HCT116 (cell line): ENCODE results near the gene KCNC1. TPM values are rescaled to one million over a fixed set of nuclear protein-coding genes. Genes with fewer than 3 reads are reported as not detected.

ENCODE experiments used
- ATAC-seq: fragments of 200-7000 bp; cut with Tn5 transposase; 2 replicates; pipeline ENCODE4 v1.9.1; 2020; ENCODE audit warnings: mild to moderate bottlenecking, moderate library complexity
- BruUV-seq: library from RNA; stranded (reverse); fragments of 400-500 nt; replicated peaks from 2 replicates; lab custom pipeline; 2021; lab: Mats Ljungman, UMichigan
- CTCF ChIA-PET: fragments of 300-600 bp; sonication (Branson Sonifier 250); formaldehyde crosslinking; loops from one replicate; lab custom pipeline; 2021; ENCODE audit warnings: antibody characterized with exemption; lab: Charles Lee
- POLR2A ChIA-PET: fragments of 300-600, 350-600 bp; sonication (Branson Sonifier 250); formaldehyde crosslinking; loops from one replicate; lab custom pipeline; 2021; ENCODE audit warnings: antibody characterized with exemption; lab: Charles Lee
- RAD21 ChIA-PET, 2 experiments: fragments of 300-600 bp; sonication (Branson Sonifier 250); formaldehyde crosslinking; loops; one replicate each; lab custom pipeline; 2023; ENCODE audit warnings: low total read pairs in 2 of 2; ENCODE audit not compliant: uncharacterized antibody in 2 of 2, unreplicated experiment in 2 of 2, low non-redundant PET in 1 of 2; lab: Charles Lee
- DNase-seq: peaks from one replicate; pipeline ENCODE4 v3.0.0-alpha.2; 2010; ENCODE audit warnings: low read depth, low spot score
- H2AFZ ChIP-seq: fragments of 200-600 bp; shearing (Covaris generic), sonication (generic); 2 replicates; pipeline ENCODE4 v1.6.1; 2017; ENCODE audit warnings: low read depth, mixed run types, mixed read lengths, antibody characterized with exemption, low read length; ENCODE audit not compliant: poor library complexity, severe bottlenecking
- H3K27ac ChIP-seq: 2 replicates; pipeline ENCODE4 v1.5.1; 2012; ENCODE audit warnings: low read depth, low read length
- H3K27me3 ChIP-seq: fragments of 200-600 bp; sonication (generic); 2 replicates; pipeline ENCODE4 v1.6.1; 2016; ENCODE audit warnings: mixed run types, low read length, mixed read lengths; ENCODE audit not compliant: insufficient read depth
- H3K36me3 ChIP-seq, 2 experiments: fragments of 200-500 bp in 1 of 2; fragments of 200-600 bp in 1 of 2; sonication (Bioruptor generic) in 1 of 2; sonication (generic) in 1 of 2; 2 replicates each; pipeline versions ENCODE4 v1.5.1 to v1.6.1; 2014 to 2016; ENCODE audit warnings: low read length in 2 of 2, inconsistent platforms in 1 of 2, mixed read lengths in 1 of 2, mixed run types in 1 of 2; ENCODE audit not compliant: insufficient read depth in 2 of 2, control insufficient read depth in 1 of 2
- H3K4me1 ChIP-seq, 2 experiments: fragments of 200-600 bp in 1 of 2; sonication (generic) in 1 of 2; 2 replicates each; pipeline versions ENCODE4 v1.5.1 to v1.6.1; 2012 to 2017; ENCODE audit warnings: low read length in 2 of 2, inconsistent platforms in 1 of 2, mild to moderate bottlenecking in 1 of 2, mixed read lengths in 1 of 2, mixed run types in 1 of 2, moderate library complexity in 1 of 2; ENCODE audit not compliant: insufficient read depth in 2 of 2, control insufficient read depth in 1 of 2
- H3K4me2 ChIP-seq: fragments of 200-600 bp; sonication (generic); 2 replicates; pipeline ENCODE4 v1.6.1; 2017; ENCODE audit warnings: mixed run types, low read length, mixed read lengths
- H3K4me3 ChIP-seq, 2 experiments: fragments of 200-600 bp in 1 of 2; sonication (generic) in 1 of 2; replicated peaks in 1 of 2; 2 replicates each; pipeline ENCODE4 v1.5.1; 2011 to 2016; ENCODE audit warnings: low read length in 2 of 2, control low read depth in 1 of 2, low read depth in 1 of 2, mild to moderate bottlenecking in 1 of 2, mixed read lengths in 1 of 2, mixed run types in 1 of 2
- H3K79me2 ChIP-seq: fragments of 200-600 bp; sonication (generic); 2 replicates; pipeline ENCODE4 v1.6.1; 2017; ENCODE audit warnings: mild to moderate bottlenecking, mixed run types, low read length, moderate library complexity, mixed read lengths; ENCODE audit not compliant: insufficient read depth
- H3K9ac ChIP-seq: fragments of 200-600 bp; sonication (generic); 2 replicates; pipeline ENCODE4 v1.6.1; 2016; ENCODE audit warnings: low read length, mixed read lengths
- H3K9me2 ChIP-seq: fragments of 200-600 bp; sonication (generic), shearing (Covaris generic); 2 replicates; pipeline ENCODE4 v1.6.1; 2017; ENCODE audit warnings: mixed run types, mild to moderate bottlenecking, moderate library complexity; ENCODE audit not compliant: insufficient read depth
- H3K9me3 ChIP-seq, 2 experiments: fragments of 200-500 bp in 1 of 2; fragments of 200-600 bp in 1 of 2; sonication (Bioruptor generic) in 1 of 2; sonication (generic) in 1 of 2; 2 replicates each; pipeline ENCODE4 v1.6.1; 2014 to 2017; ENCODE audit warnings: low read length in 2 of 2, mixed read lengths in 2 of 2, inconsistent platforms in 1 of 2, low read depth in 1 of 2, mild to moderate bottlenecking in 1 of 2, mixed run types in 1 of 2, moderate library complexity in 1 of 2; ENCODE audit not compliant: control insufficient read depth in 1 of 2, insufficient read depth in 1 of 2
- H4K20me1 ChIP-seq: fragments of 200-600 bp; sonication (generic), shearing (Covaris generic); 2 replicates; pipeline ENCODE4 v1.6.1; 2017; ENCODE audit warnings: mixed run types, mild to moderate bottlenecking, moderate library complexity; ENCODE audit not compliant: insufficient read depth
- ATF3 ChIP-seq: IDR thresholded peaks from 2 replicates; pipeline ENCODE4 v1.6.1; 2012
- CBX3 ChIP-seq: IDR thresholded peaks from 2 replicates; pipeline ENCODE4 v1.6.1; 2012; ENCODE audit warnings: low read depth
- ELF1 ChIP-seq: IDR thresholded peaks from 2 replicates; pipeline ENCODE4 v1.6.1; 2012; ENCODE audit warnings: low read depth, borderline replicate concordance
- FOSL1 ChIP-seq: IDR thresholded peaks from 2 replicates; pipeline ENCODE4 v1.6.1; 2012; ENCODE audit warnings: low read depth
- POLR2AphosphoS5 ChIP-seq: IDR thresholded peaks from 2 replicates; pipeline ENCODE4 v1.6.1; 2011; ENCODE audit warnings: mild to moderate bottlenecking, low read depth, low read length, moderate library complexity
- RAD21 ChIP-seq: IDR thresholded peaks from 2 replicates; pipeline ENCODE4 v1.6.1; 2012; ENCODE audit warnings: low read depth, mild to moderate bottlenecking
- SP1 ChIP-seq: IDR thresholded peaks from 2 replicates; pipeline ENCODE4 v1.6.1; 2012; ENCODE audit warnings: low read depth
- intact Hi-C: fragments of 100-400 bp; cut with micrococcal nuclease; formaldehyde crosslinking; loops from 2 replicates; pipeline ENCODE4 v1.10.0; 2022
- total RNA-seq: library from RNA; stranded (reverse); gene quantifications from one replicate; pipeline ENCODE4 v1.2.1, GENCODE V29; 2021; ENCODE audit not compliant: unreplicated experiment
- TF ChIP-seq, protein P1 (sequence below), 3 experiments: fragments of 200-600 bp in 1 of 3; sonication (generic) in 1 of 3; IDR thresholded peaks in 2 of 3; conservative IDR thresholded peaks in 1 of 3; 2 replicates each; pipeline ENCODE4 v1.5.1; 2012 to 2017; ENCODE audit warnings: low read depth in 2 of 3, low read length in 2 of 3, antibody characterized with exemption in 1 of 3, borderline replicate concordance in 1 of 3, control low read depth in 1 of 3, mild to moderate bottlenecking in 1 of 3, mixed read lengths in 1 of 3, mixed run types in 1 of 3, moderate library complexity in 1 of 3; ENCODE audit not compliant: insufficient read depth in 1 of 3

Gene KCNC1
- total RNA-seq, 1 experiment from 2014 or later: 0.12 TPM

DNA sequence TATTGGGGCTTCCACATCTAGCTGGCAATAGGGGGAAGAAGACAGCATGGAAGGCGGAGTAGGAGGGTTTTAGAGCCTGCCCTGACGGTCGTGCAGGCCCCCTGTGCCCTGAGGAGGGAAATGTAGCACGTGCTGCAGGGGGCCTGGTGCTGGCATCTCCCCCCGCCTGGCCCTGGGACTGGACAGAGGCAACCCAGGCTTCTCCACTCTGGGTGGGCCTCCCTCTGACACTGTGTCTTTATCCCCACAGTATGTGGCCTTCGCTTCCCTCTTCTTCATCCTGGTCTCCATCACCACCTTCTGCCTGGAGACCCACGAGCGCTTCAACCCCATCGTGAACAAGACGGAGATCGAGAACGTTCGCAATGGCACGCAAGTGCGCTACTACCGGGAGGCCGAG is 36.8 kb downstream of the KCNC1 start:
- BruUV-seq: no TSS peak
- Histone ChIP-seq H3K9ac (no peak overlapping the region), H3K79me2 (no peaks in the 10 kb centered on the region), H3K4me3 (no peak overlapping the region), H3K36me3 (no peaks in the 10 kb centered on the region), H2AFZ (no peak overlapping the region), H3K4me1 (peaks cover 3 to 6% of the 10 kb centered on the region in 2 experiments; a peak in 3 of 4 replicates), H3K9me3 (no peaks in the 10 kb centered on the region), H3K27me3 (no peaks in the 10 kb centered on the region), H3K9me2 (no peaks in the 10 kb centered on the region), H3K4me2 (no peak overlapping the region), H4K20me1 (no peaks in the 10 kb centered on the region), H3K27ac (no peak overlapping the region)
- RAD21 ChIA-PET: no interaction called here
- POLR2A ChIA-PET: no interaction called here
- TF ChIP-seq POLR2AphosphoS5 (no peak), FOSL1 (no peak), SP1 (no peak), CBX3 (no peak), RAD21 (no peak)
- TF ChIP-seq, protein P1, sequence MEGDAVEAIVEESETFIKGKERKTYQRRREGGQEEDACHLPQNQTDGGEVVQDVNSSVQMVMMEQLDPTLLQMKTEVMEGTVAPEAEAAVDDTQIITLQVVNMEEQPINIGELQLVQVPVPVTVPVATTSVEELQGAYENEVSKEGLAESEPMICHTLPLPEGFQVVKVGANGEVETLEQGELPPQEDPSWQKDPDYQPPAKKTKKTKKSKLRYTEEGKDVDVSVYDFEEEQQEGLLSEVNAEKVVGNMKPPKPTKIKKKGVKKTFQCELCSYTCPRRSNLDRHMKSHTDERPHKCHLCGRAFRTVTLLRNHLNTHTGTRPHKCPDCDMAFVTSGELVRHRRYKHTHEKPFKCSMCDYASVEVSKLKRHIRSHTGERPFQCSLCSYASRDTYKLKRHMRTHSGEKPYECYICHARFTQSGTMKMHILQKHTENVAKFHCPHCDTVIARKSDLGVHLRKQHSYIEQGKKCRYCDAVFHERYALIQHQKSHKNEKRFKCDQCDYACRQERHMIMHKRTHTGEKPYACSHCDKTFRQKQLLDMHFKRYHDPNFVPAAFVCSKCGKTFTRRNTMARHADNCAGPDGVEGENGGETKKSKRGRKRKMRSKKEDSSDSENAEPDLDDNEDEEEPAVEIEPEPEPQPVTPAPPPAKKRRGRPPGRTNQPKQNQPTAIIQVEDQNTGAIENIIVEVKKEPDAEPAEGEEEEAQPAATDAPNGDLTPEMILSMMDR (IDR thresholded peaks at IDR 0.05 in 2 of 3, conservative IDR thresholded peaks at IDR 0.05 in 1 of 3; ENCODE audit: borderline replicate concordance in 1 of 3, insufficient read depth in 1 of 3, low read depth in 2 of 3, low read length in 2 of 3): no peak
- DNase-seq: no peak
- no peak for ATAC-seq
- CTCF ChIA-PET: no interaction called here
- intact Hi-C loops: no loop called here

DNA sequence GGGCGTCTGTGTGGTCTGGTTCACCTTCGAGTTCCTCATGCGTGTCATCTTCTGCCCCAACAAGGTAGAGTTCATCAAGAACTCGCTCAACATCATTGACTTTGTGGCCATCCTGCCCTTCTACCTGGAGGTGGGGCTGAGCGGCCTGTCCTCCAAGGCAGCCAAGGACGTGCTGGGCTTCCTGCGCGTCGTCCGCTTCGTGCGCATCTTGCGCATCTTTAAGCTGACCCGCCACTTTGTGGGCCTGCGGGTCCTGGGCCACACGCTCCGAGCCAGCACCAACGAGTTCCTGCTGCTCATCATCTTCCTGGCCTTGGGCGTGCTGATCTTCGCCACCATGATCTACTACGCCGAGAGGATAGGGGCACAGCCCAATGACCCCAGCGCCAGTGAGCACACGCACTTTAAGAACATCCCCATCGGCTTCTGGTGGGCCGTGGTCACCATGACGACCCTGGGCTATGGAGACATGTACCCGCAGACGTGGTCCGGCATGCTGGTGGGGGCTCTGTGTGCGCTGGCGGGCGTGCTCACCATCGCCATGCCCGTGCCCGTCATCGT is 37.3 kb downstream of the KCNC1 start:
- POLR2A ChIA-PET: no interaction called here
- no peaks in the 10 kb centered on the region for H3K36me3 ChIP-seq
- H3K79me2 ChIP-seq: no peaks in the 10 kb centered on the region
- peaks cover 3 to 6% of the 10 kb centered on the region in 2 experiments; a peak in 3 of 4 replicates for H3K4me1 ChIP-seq
- TF ChIP-seq ATF3 (no peak), ELF1 (no peak)
- TF ChIP-seq, all 23 proteins: peak for 0
- no peak for ATAC-seq
- Histone ChIP-seq H3K4me2 (no peak overlapping the region), H2AFZ (no peak overlapping the region), H4K20me1 (no peaks in the 10 kb centered on the region), H3K4me3 (no peak overlapping the region), H3K9me3 (no peaks in the 10 kb centered on the region), H3K9me2 (no peaks in the 10 kb centered on the region), H3K27ac (no peak overlapping the region), H3K27me3 (no peaks in the 10 kb centered on the region), H3K9ac (no peak overlapping the region)
- BruUV-seq: no TSS peak
- RAD21 ChIA-PET: no interaction called here
- CTCF ChIA-PET: no interaction called here
- no peak for DNase-seq
- intact Hi-C loops: no loop called here
